ENCODE measurements around the gene DYNLT4. TPM values are rescaled to one million over a fixed set of nuclear protein-coding genes. Genes with fewer than 3 reads are reported as not detected.
A peak's percentile ranks its signal among the peaks of the same experiment; 100 is the strongest.
"Not testable (repeated sequence)": the region's sequence is repeated elsewhere in the genome, so short reads cannot be mapped to it uniquely, and the experiment has no call there.

The DYNLT4 gene
- polyA plus RNA-seq, 4 donors = 0.46 to 0.75 TPM; not detected in 2

- DNase-seq (peak; percentile 48 to 59), FAIRE-seq (no peak)
- no peaks in the 10 kb centered on the region for H3K27me3 ChIP-seq (ENCODE audit: control insufficient read depth in 3 of 3, insufficient read depth in 3 of 3, low read length in 3 of 3)
- peak overlapping the region; percentile 72 to 98 (median 92) for H3K4me3 ChIP-seq (ENCODE audit: low read depth in 1 of 3, low read length in 3 of 3)
- peaks cover 7 to 48% (median 7%) of the 10 kb centered on the region in 3 donors for H3K36me3 ChIP-seq (ENCODE audit: control insufficient read depth in 3 of 3, insufficient read depth in 2 of 3, low read depth in 1 of 3, low read length in 3 of 3)
- peaks cover 0 to 16% (median 0%) of the 10 kb centered on the region in 3 donors for H3K4me1 ChIP-seq (ENCODE audit: control insufficient read depth in 3 of 3, insufficient read depth in 2 of 3, low read depth in 1 of 3, low read length in 2 of 3)
- H3K27ac ChIP-seq (ENCODE audit: low read depth in 1 of 3, low read length in 2 of 3) = peak overlapping the region; percentile 95 to 99 (median 98)
- 0 to 4% (median 2%) methylated on average over 36 of the region's 36 CpGs for WGBS, 3 donors
- H3K9me3 ChIP-seq (ENCODE audit: control insufficient read depth in 2 of 2, insufficient read depth in 1 of 2, low read depth in 1 of 2, low read length in 1 of 2) = no peaks in the 10 kb centered on the region
Measured at GRCh38 chr1:44775930-44776729, 31.0 kb downstream of the DYNLT4 start.

- Histone ChIP-seq H3K9me3 (ENCODE audit: control insufficient read depth in 2 of 2, insufficient read depth in 1 of 2, low read depth in 1 of 2, low read length in 1 of 2) (no peaks in the 10 kb centered on the region), H3K27ac (ENCODE audit: low read depth in 1 of 3, low read length in 2 of 3) (peak within 1 kb of the TSS; percentile 95 to 99 (median 98)), H3K36me3 (ENCODE audit: control insufficient read depth in 3 of 3, insufficient read depth in 2 of 3, low read depth in 1 of 3, low read length in 3 of 3) (peaks cover 7 to 41% (median 7%) of the 10 kb centered on the region in 3 donors), H3K27me3 (ENCODE audit: control insufficient read depth in 3 of 3, insufficient read depth in 3 of 3, low read length in 3 of 3) (no peaks in the 10 kb centered on the region), H3K4me1 (ENCODE audit: control insufficient read depth in 3 of 3, insufficient read depth in 2 of 3, low read depth in 1 of 3, low read length in 2 of 3) (peaks cover 0 to 16% (median 0%) of the 10 kb centered on the region in 3 donors), H3K4me3 (ENCODE audit: low read depth in 1 of 3, low read length in 3 of 3) (peak within 1 kb of the TSS; percentile 72 to 98 (median 92))
- DNase-seq (peak; percentile 96 to 98), FAIRE-seq (no peak)
- 0% methylated on average over 59 to 65 of the region's 65 CpGs for WGBS, 3 donors
Measured at GRCh38 chr1:44775078-44775929, 31.8 kb downstream of the DYNLT4 start, which contains the start of gene RPS8. RPS8 (plus strand) TSS chr1:44775540; CDS start chr1:44775597, 57 bp downstream.

GRCh38 chr1:44766421-44766820 is 40.7 kb downstream of the DYNLT4 start:
- H3K27ac ChIP-seq (ENCODE audit: low read depth in 1 of 3, low read length in 2 of 3); H3K27me3 ChIP-seq (ENCODE audit: control insufficient read depth in 3 of 3, insufficient read depth in 3 of 3, low read length in 3 of 3); FAIRE-seq; H3K9me3 ChIP-seq (ENCODE audit: control insufficient read depth in 2 of 2, insufficient read depth in 1 of 2, low read depth in 1 of 2, low read length in 1 of 2); DNase-seq; H3K4me1 ChIP-seq (ENCODE audit: control insufficient read depth in 3 of 3, insufficient read depth in 2 of 3, low read depth in 1 of 3, low read length in 2 of 3); H3K4me3 ChIP-seq (ENCODE audit: low read depth in 1 of 3, low read length in 3 of 3): not testable (repeated sequence)
- peaks cover 0 to 45% (median 0%) of the 10 kb centered on the region in 3 donors for H3K36me3 ChIP-seq (ENCODE audit: control insufficient read depth in 3 of 3, insufficient read depth in 2 of 3, low read depth in 1 of 3, low read length in 3 of 3)
- 91 to 96% (median 96%) methylated on average over 6 of the region's 6 CpGs for WGBS, 3 donors

- WGBS, 3 donors = 87 to 97% (median 94%) methylated on average over 3 of the region's 3 CpGs
- H3K36me3 ChIP-seq (ENCODE audit: control insufficient read depth in 3 of 3, insufficient read depth in 2 of 3, low read depth in 1 of 3, low read length in 3 of 3) = peaks cover 0 to 67% (median 4%) of the 10 kb centered on the region in 3 donors
- DNase-seq (no peak), FAIRE-seq (no peak)
- H3K27me3 ChIP-seq (ENCODE audit: control insufficient read depth in 3 of 3, insufficient read depth in 3 of 3, low read length in 3 of 3) = no peaks in the 10 kb centered on the region
- no peak overlapping the region for H3K27ac ChIP-seq (ENCODE audit: low read depth in 1 of 3, low read length in 2 of 3)
- no peak overlapping the region for H3K4me3 ChIP-seq (ENCODE audit: low read depth in 1 of 3, low read length in 3 of 3)
- H3K4me1 ChIP-seq (ENCODE audit: control insufficient read depth in 3 of 3, insufficient read depth in 2 of 3, low read depth in 1 of 3, low read length in 2 of 3) = no peaks in the 10 kb centered on the region
- no peaks in the 10 kb centered on the region for H3K9me3 ChIP-seq (ENCODE audit: control insufficient read depth in 2 of 2, insufficient read depth in 1 of 2, low read depth in 1 of 2, low read length in 1 of 2)
Measured at GRCh38 chr1:44760876-44761275, 46.3 kb downstream of the DYNLT4 start.

GRCh38 chr1:44759077-44759476 is 48.1 kb downstream of the DYNLT4 start:
- no peaks in the 10 kb centered on the region for H3K27me3 ChIP-seq (ENCODE audit: control insufficient read depth in 3 of 3, insufficient read depth in 3 of 3, low read length in 3 of 3)
- no peak overlapping the region for H3K4me3 ChIP-seq (ENCODE audit: low read depth in 1 of 3, low read length in 3 of 3)
- H3K27ac ChIP-seq (ENCODE audit: low read depth in 1 of 3, low read length in 2 of 3) = no peak overlapping the region
- H3K9me3 ChIP-seq (ENCODE audit: control insufficient read depth in 2 of 2, insufficient read depth in 1 of 2, low read depth in 1 of 2, low read length in 1 of 2) = no peaks in the 10 kb centered on the region
- no peaks in the 10 kb centered on the region for H3K4me1 ChIP-seq (ENCODE audit: control insufficient read depth in 3 of 3, insufficient read depth in 2 of 3, low read depth in 1 of 3, low read length in 2 of 3)
- FAIRE-seq (no peak), DNase-seq (no peak)
- peaks cover 0 to 66% (median 4%) of the 10 kb centered on the region in 3 donors for H3K36me3 ChIP-seq (ENCODE audit: control insufficient read depth in 3 of 3, insufficient read depth in 2 of 3, low read depth in 1 of 3, low read length in 3 of 3)
- WGBS, 3 donors = 90 to 96% (median 92%) methylated on average over 11 of the region's 11 CpGs

GRCh38 chr1:44757420-44757819 is 49.7 kb downstream of the DYNLT4 start:
- peaks cover 0 to 65% (median 6%) of the 10 kb centered on the region in 3 donors for H3K36me3 ChIP-seq (ENCODE audit: control insufficient read depth in 3 of 3, insufficient read depth in 2 of 3, low read depth in 1 of 3, low read length in 3 of 3)
- no peaks in the 10 kb centered on the region for H3K4me1 ChIP-seq (ENCODE audit: control insufficient read depth in 3 of 3, insufficient read depth in 2 of 3, low read depth in 1 of 3, low read length in 2 of 3)
- FAIRE-seq (no peak), DNase-seq (no peak)
- WGBS, 3 donors = 76 to 85% (median 80%) methylated on average over 2 of the region's 2 CpGs
- no peak overlapping the region for H3K27ac ChIP-seq (ENCODE audit: low read depth in 1 of 3, low read length in 2 of 3)
- H3K27me3 ChIP-seq (ENCODE audit: control insufficient read depth in 3 of 3, insufficient read depth in 3 of 3, low read length in 3 of 3) = no peaks in the 10 kb centered on the region
- no peak overlapping the region for H3K4me3 ChIP-seq (ENCODE audit: low read depth in 1 of 3, low read length in 3 of 3)
- no peaks in the 10 kb centered on the region for H3K9me3 ChIP-seq (ENCODE audit: control insufficient read depth in 2 of 2, insufficient read depth in 1 of 2, low read depth in 1 of 2, low read length in 1 of 2)

Other genes with a start within 250 kb of the DYNLT4 start
- gene TMEM53, start 132.9 kb downstream of the DYNLT4 start, polyA plus RNA-seq = 10 to 100 TPM; 16.6 to 27.2 (median 22.8) TPM
- 1 to 10 TPM; 2.1 to 6.5 (median 3.4) TPM for gene ARMH1, start 132.6 kb downstream of the DYNLT4 start, polyA plus RNA-seq
- not detected for gene RNU5D-1, start 76.2 kb downstream of the DYNLT4 start, polyA plus RNA-seq
- gene KIF2C, start 67.5 kb downstream of the DYNLT4 start, polyA plus RNA-seq = 10 to 100 TPM in 2 of 4 donors, 1 to 10 TPM in 2; 1.1 to 17.7 (median 6.5) TPM
- gene RPS8, start 31.8 kb downstream of the DYNLT4 start, polyA plus RNA-seq = 1,000 to 10,000 TPM; 1,153 to 3,026 (median 2,284) TPM
- gene BEST4, start 19.2 kb downstream of the DYNLT4 start, polyA plus RNA-seq = 10 to 100 TPM in 2 of 4 donors, 1 to 10 TPM in 2; 7.4 to 33.0 (median 14.8) TPM
- 10 to 100 TPM in 2 of 4 donors, 1 to 10 TPM in 2; 5.4 to 16.7 (median 10.6) TPM for gene PLK3, start 7.0 kb downstream of the DYNLT4 start, polyA plus RNA-seq
- 10 to 100 TPM in 1 of 4 donors, 1 to 10 TPM in 3; 1.1 to 14.7 (median 1.7) TPM for gene BTBD19, start 1.2 kb upstream of the DYNLT4 start, polyA plus RNA-seq
- gene PTCH2, start 35.9 kb upstream of the DYNLT4 start, polyA plus RNA-seq = 1 to 10 TPM in 1 of 4 donors, under 1 TPM in 3; 0.27 to 3.2 (median 0.36) TPM
- 10 to 100 TPM in 2 of 4 donors, 1 to 10 TPM in 2; 5.6 to 19.4 (median 12.5) TPM for gene EIF2B3, start 179.2 kb upstream of the DYNLT4 start, polyA plus RNA-seq
- 100 to 1,000 TPM in 2 of 4 donors, 10 to 100 TPM in 2; 54.2 to 148 (median 81.9) TPM for gene HECTD3, start 204.0 kb upstream of the DYNLT4 start, polyA plus RNA-seq
- gene UROD, start 204.9 kb upstream of the DYNLT4 start, polyA plus RNA-seq = 10 to 100 TPM; 52.1 to 85.4 (median 73.8) TPM

Data from small intestine (tissue), 7 donors.